SK-N-SH (cell line): ENCODE results near the gene RNF180. TPM values are rescaled to one million over a fixed set of nuclear protein-coding genes. Genes with fewer than 3 reads are reported as not detected.

Experiments
- CTCF ChIA-PET: fragments of 300-600, 350-600 bp; formaldehyde crosslinking; extraction: SDS; loops from one replicate; lab custom pipeline; 2021; lab: Yijun Ruan, JAX
- POLR2A ChIA-PET: fragments of 350-600 bp; sonication (Branson Sonifier 250); formaldehyde crosslinking; extraction: SDS; loops from one replicate; lab custom pipeline; 2020; ENCODE audit warnings: antibody characterized with exemption, inconsistent platforms; lab: Yijun Ruan, JAX
- DNase-seq: peaks from one replicate; pipeline ENCODE4 v3.0.0; 2012
- H2AFZ ChIP-seq: fragments of 200-600 bp; sonication (generic); 2 replicates; pipeline ENCODE4 v1.8.1; 2016; ENCODE audit warnings: antibody characterized with exemption, mild to moderate bottlenecking, low read depth
- H3F3A ChIP-seq: fragments of 200-600 bp; sonication (generic); replicated peaks from 2 replicates; pipeline ENCODE3; 2016; ENCODE audit warnings: antibody characterized with exemption, mild to moderate bottlenecking; ENCODE audit not compliant: insufficient read depth
- H3K27ac ChIP-seq, 2 experiments: fragments of 200-500 bp in 1 of 2; fragments of 200-600 bp in 1 of 2; sonication (Bioruptor generic) in 1 of 2; sonication (generic), shearing (Covaris generic) in 1 of 2; 2 replicates each; pipeline versions ENCODE4 v1.5.1 to v1.6.1; 2014 to 2016; ENCODE audit warnings: low read depth in 2 of 2, inconsistent platforms in 1 of 2, low read length in 1 of 2, mild to moderate bottlenecking in 1 of 2, mixed read lengths in 1 of 2
- H3K27me3 ChIP-seq: fragments of 200-600 bp; sonication (generic), shearing (Covaris generic); 2 replicates; pipeline ENCODE4 v1.6.1; 2016; ENCODE audit warnings: mixed run types; ENCODE audit not compliant: insufficient read depth
- H3K36me3 ChIP-seq, 2 experiments: fragments of 200-500 bp in 1 of 2; fragments of 200-600 bp in 1 of 2; sonication (Bioruptor generic) in 1 of 2; sonication (generic) in 1 of 2; replicated peaks in 1 of 2; 2 replicates each; pipeline versions ENCODE3 to v1.5.1; 2014 to 2016; ENCODE audit warnings: low read length in 1 of 2, mild to moderate bottlenecking in 1 of 2; ENCODE audit not compliant: insufficient read depth in 2 of 2, control insufficient read depth in 1 of 2
- H3K4me1 ChIP-seq, 2 experiments: fragments of 200-500 bp in 1 of 2; fragments of 200-600 bp in 1 of 2; sonication (Bioruptor generic) in 1 of 2; sonication (generic), shearing (Covaris generic) in 1 of 2; 2 replicates each; pipeline versions ENCODE4 v1.5.1 to v1.6.1; 2014 to 2016; ENCODE audit warnings: low read depth in 1 of 2, low read length in 1 of 2, mixed run types in 1 of 2; ENCODE audit not compliant: insufficient read depth in 2 of 2, control insufficient read depth in 1 of 2
- H3K4me2 ChIP-seq: fragments of 200-600 bp; sonication (generic), shearing (Covaris generic); 2 replicates; pipeline ENCODE4 v1.6.1; 2017; ENCODE audit warnings: mixed run types
- H3K4me3 ChIP-seq, 2 experiments: fragments of 200-500 bp in 1 of 2; fragments of 200-600 bp in 1 of 2; sonication (Bioruptor generic) in 1 of 2; sonication (generic), shearing (Covaris generic) in 1 of 2; 2 replicates each; pipeline versions ENCODE4 v1.5.1 to v1.8.1; 2014 to 2016; ENCODE audit warnings: low read depth in 2 of 2, inconsistent platforms in 1 of 2, low read length in 1 of 2, mild to moderate bottlenecking in 1 of 2, mixed read lengths in 1 of 2, moderate library complexity in 1 of 2
- H3K79me2 ChIP-seq: fragments of 200-600 bp; sonication (generic); 2 replicates; pipeline ENCODE4 v1.8.1; 2017; ENCODE audit warnings: mild to moderate bottlenecking; ENCODE audit not compliant: insufficient read depth
- H3K9ac ChIP-seq: fragments of 200-600 bp; sonication (generic); 2 replicates; pipeline ENCODE4 v1.6.1; 2017; ENCODE audit warnings: mixed run types
- H3K9me2 ChIP-seq: fragments of 200-600 bp; sonication (generic); 2 replicates; pipeline ENCODE4 v1.6.1; 2017; ENCODE audit warnings: mixed run types
- H3K9me3 ChIP-seq: fragments of 200-600 bp; sonication (generic); 2 replicates; pipeline ENCODE4 v1.6.1; 2017; ENCODE audit warnings: mixed run types, mild to moderate bottlenecking, moderate library complexity
- H4K20me1 ChIP-seq: fragments of 200-600 bp; sonication (generic); 2 replicates; pipeline ENCODE4 v1.6.1; 2017; ENCODE audit warnings: mild to moderate bottlenecking, mixed run types; ENCODE audit not compliant: insufficient read depth
- CHD2 ChIP-seq: fragments of 150-350 bp; IDR thresholded peaks from 2 replicates; pipeline ENCODE4 v1.6.1; 2018; ENCODE audit warnings: low read length; ENCODE audit not compliant: partially characterized antibody
- EP300 ChIP-seq, 2 experiments: IDR thresholded peaks; 2 replicates each; pipeline versions ENCODE4 v1.4.0 to v1.6.1; 2012; ENCODE audit warnings: borderline replicate concordance in 1 of 2, low read depth in 1 of 2, low read length in 1 of 2
- EZH2phosphoT487 ChIP-seq: fragments of 200-600 bp; sonication (generic); IDR thresholded peaks from 2 replicates; pipeline ENCODE4 v1.6.1; 2017; ENCODE audit warnings: low read depth, mixed run types, mild to moderate bottlenecking, antibody characterized with exemption, moderate library complexity, borderline replicate concordance
- GABPA ChIP-seq: IDR thresholded peaks from 2 replicates; pipeline ENCODE4 v1.4.0; 2012; ENCODE audit warnings: low read depth, mild to moderate bottlenecking
- MEF2A ChIP-seq: IDR thresholded peaks from 2 replicates; pipeline ENCODE4 v1.4.0; 2012; ENCODE audit warnings: low read depth, borderline replicate concordance
- MXI1 ChIP-seq: IDR thresholded peaks from 2 replicates; pipeline ENCODE4 v1.6.1; 2012; ENCODE audit warnings: mild to moderate bottlenecking, low read depth, low read length, improper control_type of control experiment
- NRF1 ChIP-seq: IDR thresholded peaks from 2 replicates; pipeline ENCODE4 v1.6.1; 2012; ENCODE audit warnings: low read depth, mild to moderate bottlenecking, low read length
- RAD21 ChIP-seq: IDR thresholded peaks from 2 replicates; pipeline ENCODE4 v1.6.1; 2012; ENCODE audit warnings: mild to moderate bottlenecking, low read length
- SIN3A ChIP-seq: IDR thresholded peaks from 2 replicates; pipeline ENCODE4 v1.6.1; 2012; ENCODE audit warnings: low read depth, mild to moderate bottlenecking, low read length, moderate library complexity, borderline replicate concordance
- TAF1 ChIP-seq: IDR thresholded peaks from 2 replicates; pipeline ENCODE4 v1.6.1; 2012; ENCODE audit warnings: low read depth, mild to moderate bottlenecking, low read length, moderate library complexity, borderline replicate concordance
- YY1 ChIP-seq: IDR thresholded peaks from 2 replicates; pipeline ENCODE4 v1.4.0; 2012; ENCODE audit warnings: low read depth, mild to moderate bottlenecking
- WGBS: methylation state at CpG from one replicate; pipeline ENCODE4 v1.1.6; 2017; ENCODE audit warnings: low lambda C conversion rate; 5-methylcytosine and 5-hydroxymethylcytosine counted together
- polyA plus RNA-seq, 3 experiments: library from polyadenylated mRNA; depleted of rRNA; stranded (reverse); fragments of >200 nt; gene quantifications; 2 replicates each; pipeline ENCODE4 v1.2.3, GENCODE V29; 2012
- TF ChIP-seq, protein P1 (sequence below): fragments of 150-350 bp; IDR thresholded peaks from 2 replicates; pipeline ENCODE4 v1.6.1; 2017; ENCODE audit warnings: antibody characterized with exemption, low read length, low read depth, borderline replicate concordance
- TF ChIP-seq, protein P2 (sequence below): IDR thresholded peaks from 2 replicates; pipeline ENCODE4 v1.4.0; 2012; ENCODE audit warnings: low read depth, borderline replicate concordance
- TF ChIP-seq, protein P3 (sequence below): IDR thresholded peaks from 2 replicates; pipeline ENCODE4 v1.6.1; 2012; ENCODE audit warnings: mild to moderate bottlenecking, low read depth, low read length, moderate library complexity
- TF ChIP-seq, protein P4 (sequence below): IDR thresholded peaks from 2 replicates; pipeline ENCODE4 v1.4.0; 2012; ENCODE audit warnings: low read depth, borderline replicate concordance

Gene RNF180
- polyA plus RNA-seq, 1 of the 3 experiments (the other 2 are of a cell fraction) = 0.02 TPM

DNA sequence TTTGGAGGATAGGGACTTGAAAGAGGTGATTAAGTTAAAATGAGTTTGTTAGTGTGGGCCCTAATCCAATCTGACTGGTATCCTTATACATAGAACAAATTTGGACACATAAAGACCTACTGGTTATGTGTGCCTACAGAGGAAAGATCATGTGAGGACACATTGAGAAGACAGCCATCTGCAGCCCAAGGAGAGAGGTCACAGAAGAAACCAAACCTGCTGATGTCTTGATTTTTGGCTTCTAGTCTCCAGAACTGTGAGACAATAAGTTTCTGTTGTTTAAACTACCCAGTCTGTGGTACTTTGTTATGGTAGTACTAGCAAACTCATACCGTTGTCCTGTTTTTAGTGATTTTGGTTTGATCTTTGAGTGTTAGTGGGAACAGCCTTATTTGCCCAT is 18.3 kb downstream of the RNF180 start:
- Histone ChIP-seq H3F3A (no peaks in the 10 kb centered on the region), H3K27ac (no peak overlapping the region), H3K4me2 (no peak overlapping the region), H4K20me1 (no peaks in the 10 kb centered on the region), H3K79me2 (no peaks in the 10 kb centered on the region), H3K4me1 (no peaks in the 10 kb centered on the region), H3K4me3 (no peak overlapping the region), H3K9ac (no peak overlapping the region), H3K9me3 (no peaks in the 10 kb centered on the region), H2AFZ (no peak overlapping the region), H3K9me2 (peaks cover 2% of the 10 kb centered on the region; the same call in 1 of the 2 replicates), H3K27me3 (no peaks in the 10 kb centered on the region), H3K36me3 (no peaks in the 10 kb centered on the region)
- POLR2A ChIA-PET = no interaction called here
- TF ChIP-seq TAF1 (no peak), GABPA (no peak), RAD21 (no peak), MXI1 (no peak), NRF1 (no peak), EZH2phosphoT487 (no peak), CHD2 (no peak), MEF2A (no peak), YY1 (no peak), SIN3A (no peak), EP300 (IDR thresholded peaks at IDR 0.05; ENCODE audit: borderline replicate concordance in 1 of 2, low read depth in 1 of 2, low read length in 1 of 2) (no peak)
- TF ChIP-seq, protein P1, sequence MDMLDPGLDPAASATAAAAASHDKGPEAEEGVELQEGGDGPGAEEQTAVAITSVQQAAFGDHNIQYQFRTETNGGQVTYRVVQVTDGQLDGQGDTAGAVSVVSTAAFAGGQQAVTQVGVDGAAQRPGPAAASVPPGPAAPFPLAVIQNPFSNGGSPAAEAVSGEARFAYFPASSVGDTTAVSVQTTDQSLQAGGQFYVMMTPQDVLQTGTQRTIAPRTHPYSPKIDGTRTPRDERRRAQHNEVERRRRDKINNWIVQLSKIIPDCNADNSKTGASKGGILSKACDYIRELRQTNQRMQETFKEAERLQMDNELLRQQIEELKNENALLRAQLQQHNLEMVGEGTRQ = no peak
- TF ChIP-seq, protein P2, sequence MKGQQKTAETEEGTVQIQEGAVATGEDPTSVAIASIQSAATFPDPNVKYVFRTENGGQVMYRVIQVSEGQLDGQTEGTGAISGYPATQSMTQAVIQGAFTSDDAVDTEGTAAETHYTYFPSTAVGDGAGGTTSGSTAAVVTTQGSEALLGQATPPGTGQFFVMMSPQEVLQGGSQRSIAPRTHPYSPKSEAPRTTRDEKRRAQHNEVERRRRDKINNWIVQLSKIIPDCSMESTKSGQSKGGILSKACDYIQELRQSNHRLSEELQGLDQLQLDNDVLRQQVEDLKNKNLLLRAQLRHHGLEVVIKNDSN = no peak
- TF ChIP-seq, protein P3, sequence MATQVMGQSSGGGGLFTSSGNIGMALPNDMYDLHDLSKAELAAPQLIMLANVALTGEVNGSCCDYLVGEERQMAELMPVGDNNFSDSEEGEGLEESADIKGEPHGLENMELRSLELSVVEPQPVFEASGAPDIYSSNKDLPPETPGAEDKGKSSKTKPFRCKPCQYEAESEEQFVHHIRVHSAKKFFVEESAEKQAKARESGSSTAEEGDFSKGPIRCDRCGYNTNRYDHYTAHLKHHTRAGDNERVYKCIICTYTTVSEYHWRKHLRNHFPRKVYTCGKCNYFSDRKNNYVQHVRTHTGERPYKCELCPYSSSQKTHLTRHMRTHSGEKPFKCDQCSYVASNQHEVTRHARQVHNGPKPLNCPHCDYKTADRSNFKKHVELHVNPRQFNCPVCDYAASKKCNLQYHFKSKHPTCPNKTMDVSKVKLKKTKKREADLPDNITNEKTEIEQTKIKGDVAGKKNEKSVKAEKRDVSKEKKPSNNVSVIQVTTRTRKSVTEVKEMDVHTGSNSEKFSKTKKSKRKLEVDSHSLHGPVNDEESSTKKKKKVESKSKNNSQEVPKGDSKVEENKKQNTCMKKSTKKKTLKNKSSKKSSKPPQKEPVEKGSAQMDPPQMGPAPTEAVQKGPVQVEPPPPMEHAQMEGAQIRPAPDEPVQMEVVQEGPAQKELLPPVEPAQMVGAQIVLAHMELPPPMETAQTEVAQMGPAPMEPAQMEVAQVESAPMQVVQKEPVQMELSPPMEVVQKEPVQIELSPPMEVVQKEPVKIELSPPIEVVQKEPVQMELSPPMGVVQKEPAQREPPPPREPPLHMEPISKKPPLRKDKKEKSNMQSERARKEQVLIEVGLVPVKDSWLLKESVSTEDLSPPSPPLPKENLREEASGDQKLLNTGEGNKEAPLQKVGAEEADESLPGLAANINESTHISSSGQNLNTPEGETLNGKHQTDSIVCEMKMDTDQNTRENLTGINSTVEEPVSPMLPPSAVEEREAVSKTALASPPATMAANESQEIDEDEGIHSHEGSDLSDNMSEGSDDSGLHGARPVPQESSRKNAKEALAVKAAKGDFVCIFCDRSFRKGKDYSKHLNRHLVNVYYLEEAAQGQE = no peak
- TF ChIP-seq, protein P4, sequence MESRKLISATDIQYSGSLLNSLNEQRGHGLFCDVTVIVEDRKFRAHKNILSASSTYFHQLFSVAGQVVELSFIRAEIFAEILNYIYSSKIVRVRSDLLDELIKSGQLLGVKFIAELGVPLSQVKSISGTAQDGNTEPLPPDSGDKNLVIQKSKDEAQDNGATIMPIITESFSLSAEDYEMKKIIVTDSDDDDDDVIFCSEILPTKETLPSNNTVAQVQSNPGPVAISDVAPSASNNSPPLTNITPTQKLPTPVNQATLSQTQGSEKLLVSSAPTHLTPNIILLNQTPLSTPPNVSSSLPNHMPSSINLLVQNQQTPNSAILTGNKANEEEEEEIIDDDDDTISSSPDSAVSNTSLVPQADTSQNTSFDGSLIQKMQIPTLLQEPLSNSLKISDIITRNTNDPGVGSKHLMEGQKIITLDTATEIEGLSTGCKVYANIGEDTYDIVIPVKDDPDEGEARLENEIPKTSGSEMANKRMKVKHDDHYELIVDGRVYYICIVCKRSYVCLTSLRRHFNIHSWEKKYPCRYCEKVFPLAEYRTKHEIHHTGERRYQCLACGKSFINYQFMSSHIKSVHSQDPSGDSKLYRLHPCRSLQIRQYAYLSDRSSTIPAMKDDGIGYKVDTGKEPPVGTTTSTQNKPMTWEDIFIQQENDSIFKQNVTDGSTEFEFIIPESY = no peak
- 3% methylated on average over 1 of the region's 1 CpG for WGBS
- no peak for DNase-seq
- CTCF ChIA-PET = no interaction called here
